NCI-H82 treated with DMSO at 0.1 percent for 48 hours (cell line): Measurements from ENCODE around the gene APOA1.
"Not testable (repeated sequence)": the region's sequence is repeated elsewhere in the genome, so short reads cannot be mapped to it uniquely, and the experiment has no call there.

Source experiments
- DNase-seq: peaks from one replicate; lab custom pipeline; 2025; ENCODE audit not compliant: unreplicated experiment; lab: John Stamatoyannopoulos, UW

The APOA1 gene

GRCh38 chr11:116821050-116821918, 16.1 kb downstream of the APOA1 start:
- DNase-seq: no peak

- no peak for DNase-seq
These were observed 18.4 kb downstream of the APOA1 start for GRCh38 chr11:116819049-116819448.

- DNase-seq: no peak
These were observed 22.9 kb downstream of the APOA1 start for GRCh38 chr11:116814502-116814901.

- DNase-seq: no peak
These were observed 23.5 kb downstream of the APOA1 start for GRCh38 chr11:116813781-116814471.

- no peak for DNase-seq
These were observed 24.3 kb downstream of the APOA1 start for GRCh38 chr11:116813170-116813569.

GRCh38 chr11:116812109-116812508, 25.3 kb downstream of the APOA1 start:
- no peak for DNase-seq

GRCh38 chr11:116811194-116811593, 26.2 kb downstream of the APOA1 start:
- no peak for DNase-seq

- DNase-seq: no peak
These were observed 28.9 kb downstream of the APOA1 start for GRCh38 chr11:116808262-116809175.

- no peak for DNase-seq
These were observed 29.7 kb downstream of the APOA1 start for GRCh38 chr11:116807601-116808261.

- no peak for DNase-seq
These were observed 33.4 kb downstream of the APOA1 start for GRCh38 chr11:116804001-116804400.

GRCh38 chr11:116801662-116802061, 35.8 kb downstream of the APOA1 start:
- DNase-seq: not testable (repeated sequence)

GRCh38 chr11:116800610-116801009, 36.8 kb downstream of the APOA1 start:
- no peak for DNase-seq

GRCh38 chr11:116798368-116798767, 39.1 kb downstream of the APOA1 start:
- no peak for DNase-seq

GRCh38 chr11:116797816-116798215, 39.6 kb downstream of the APOA1 start:
- no peak for DNase-seq

GRCh38 chr11:116796548-116796947, 40.9 kb downstream of the APOA1 start:
- DNase-seq: no peak

GRCh38 chr11:116794851-116795250, 42.6 kb downstream of the APOA1 start:
- DNase-seq: no peak

GRCh38 chr11:116793772-116794097, 43.7 kb downstream of the APOA1 start:
- DNase-seq: no peak

- DNase-seq: no peak
These were observed 44.3 kb downstream of the APOA1 start for GRCh38 chr11:116792869-116793771.

GRCh38 chr11:116792144-116792868, 45.1 kb downstream of the APOA1 start:
- no peak for DNase-seq
